HepG2 (cell line): ENCODE results near the gene APOC4. TPM values are rescaled to one million over a fixed set of nuclear protein-coding genes. Genes with fewer than 3 reads are reported as not detected.

ENCODE experiments used
- ARID5B ChIP-seq: IDR thresholded peaks from 2 replicates; pipeline ENCODE4 v1.4.0; 2020; ENCODE audit warnings: mild to moderate bottlenecking, missing genetic modification reagents
- BHLHE40 ChIP-seq: IDR thresholded peaks from 2 replicates; pipeline ENCODE4 v1.6.1; 2011; ENCODE audit warnings: low read length, improper control_type of control experiment
- ERF ChIP-seq: IDR thresholded peaks from 2 replicates; pipeline ENCODE4 v1.6.1; 2018; ENCODE audit warnings: missing biosample characterization, missing genetic modification reagents
- HDAC1 ChIP-seq: sonication (generic); formaldehyde crosslinking; IDR thresholded peaks from 2 replicates; pipeline ENCODE4 v1.5.1; 2020; ENCODE audit warnings: mild to moderate bottlenecking, missing genetic modification reagents
- KDM5B ChIP-seq: sonication (generic); formaldehyde crosslinking; IDR thresholded peaks from 2 replicates; pipeline ENCODE4 v1.4.0; 2020; ENCODE audit warnings: missing genetic modification reagents, mild to moderate bottlenecking, borderline replicate concordance
- MLXIP ChIP-seq: sonication (generic); formaldehyde crosslinking; IDR thresholded peaks from 2 replicates; pipeline ENCODE4 v1.9.0; 2021; ENCODE audit warnings: missing genetic modification reagents, borderline replicate concordance
- MXD1 ChIP-seq: sonication (generic); formaldehyde crosslinking; IDR thresholded peaks from 2 replicates; pipeline ENCODE4 v1.4.0; 2020; ENCODE audit warnings: mild to moderate bottlenecking, missing genetic modification reagents
- PRMT3 ChIP-seq: sonication (generic); formaldehyde crosslinking; IDR thresholded peaks from 2 replicates; pipeline ENCODE4 v1.8.1; 2022; ENCODE audit warnings: low read depth, mild to moderate bottlenecking, moderate library complexity, missing genetic modification reagents, borderline replicate concordance
- PTBP1 ChIP-seq: fragments of 200-400 bp; formaldehyde crosslinking; IDR thresholded peaks from 2 replicates; pipeline ENCODE4 v1.6.1; 2018; ENCODE audit warnings: low read length, low read depth; ENCODE audit not compliant: poor library complexity, severe bottlenecking
- TCF7 ChIP-seq: sonication (generic); IDR thresholded peaks from 2 replicates; pipeline ENCODE4 v1.6.1; 2016; ENCODE audit warnings: antibody characterized with exemption, low read depth
- XRCC5 ChIP-seq: fragments of 200-400 bp; formaldehyde crosslinking; optimal IDR thresholded peaks from 2 replicates; pipeline ENCODE3; 2017; ENCODE audit warnings: mild to moderate bottlenecking, low read length
- ZNF33A ChIP-seq: sonication (generic); formaldehyde crosslinking; IDR thresholded peaks from 2 replicates; pipeline ENCODE4 v1.5.1; 2020; ENCODE audit warnings: missing genetic modification reagents, mild to moderate bottlenecking, moderate library complexity, borderline replicate concordance
- ZNF367 ChIP-seq: sonication (generic); formaldehyde crosslinking; IDR thresholded peaks from 2 replicates; pipeline ENCODE4 v1.4.0; 2020; ENCODE audit warnings: missing genetic modification reagents, borderline replicate concordance
- ZNF543 ChIP-seq: sonication (generic); formaldehyde crosslinking; IDR thresholded peaks from 2 replicates; pipeline ENCODE4 v1.4.0; 2020; ENCODE audit warnings: mild to moderate bottlenecking, missing genetic modification reagents
- ZSCAN5A ChIP-seq: sonication (generic); formaldehyde crosslinking; IDR thresholded peaks from 2 replicates; pipeline ENCODE4 v1.8.0; 2022; ENCODE audit warnings: mild to moderate bottlenecking, missing genetic modification reagents, borderline replicate concordance
- ZXDC ChIP-seq: sonication (generic); formaldehyde crosslinking; IDR thresholded peaks from 2 replicates; pipeline ENCODE4 v1.5.0; 2020; ENCODE audit warnings: mild to moderate bottlenecking, missing genetic modification reagents
- polyA plus RNA-seq, 8 experiments: library from polyadenylated mRNA; depleted of rRNA in 3 of 8; stranded (reverse) in 7 of 8; unstranded in 1 of 8; fragments of >200 nt; fragmentation: Illumina TruSeq in 4 of 8; extraction: Trizol in 4 of 8; gene quantifications; 2 replicates each; pipeline versions ENCODE4 v1.2.1 to v1.2.3, GENCODE V29; 2011 to 2016; ENCODE audit warnings: low read depth in 4 of 8, missing spikeins in 1 of 8, mixed read lengths in 1 of 8; ENCODE audit not compliant: insufficient read depth in 1 of 8
- total RNA-seq, 5 experiments: library from RNA; depleted of rRNA; stranded (reverse); fragments of >200 nt; fragmentation: Illumina TruSeq; extraction: Trizol; gene quantifications; 2 replicates each; pipeline ENCODE4 v1.2.3, GENCODE V29; 2016; ENCODE audit warnings: low read depth in 1 of 5

APOC4 gene
- total and polyA plus RNA-seq, 2 of the 13 experiments (the other 11 are each of a cell fraction or from before 2014, with no cell fraction given) = 0.46 TPM; not detected in 1

- peak; percentile 97 for TF ChIP-seq ARID5B (CRISPR knock-in tag)
- TF ChIP-seq ZNF543 (CRISPR knock-in tag) = peak; percentile 93; the same call in 1 of the 2 replicates
- peak; percentile 57 for TF ChIP-seq BHLHE40
- peak; percentile 97 for TF ChIP-seq ERF (CRISPR knock-in tag)
- peak; percentile 87; the same call in 1 of the 2 replicates for TF ChIP-seq PRMT3
- TF ChIP-seq ZXDC (CRISPR knock-in tag) = peak; percentile 86; the same call in 1 of the 2 replicates
- no peak for TF ChIP-seq ZNF33A (CRISPR knock-in tag)
- no peak for TF ChIP-seq PTBP1
- no peak for TF ChIP-seq ZNF367 (CRISPR knock-in tag)
- peak; percentile 42; the same call in 1 of the 2 replicates for TF ChIP-seq ZSCAN5A (CRISPR knock-in tag)
- peak; percentile 82 for TF ChIP-seq MXD1 (CRISPR knock-in tag)
- TF ChIP-seq MLXIP = peak; percentile 92
- peak; percentile 86; the same call in 1 of the 2 replicates for TF ChIP-seq KDM5B (CRISPR knock-in tag)
- TF ChIP-seq XRCC5 = peak; percentile 71
- TF ChIP-seq TCF7 = peak; percentile 67
- peak; percentile 99 for TF ChIP-seq HDAC1
Measured at GRCh38 chr19:44925114-44925891, 16.7 kb upstream of the APOC4 start (continued).
